H1 (cell line): ENCODE results near the gene PLCZ1. TPM values are rescaled to one million over a fixed set of nuclear protein-coding genes. Genes with fewer than 3 reads are reported as not detected.

Experiments used
- polyA plus RNA-seq, 7 experiments: library from polyadenylated mRNA; depleted of rRNA in 3 of 7; stranded (reverse) in 5 of 7; unstranded in 2 of 7; fragments of >200 nt in 5 of 7; fragments of 200-250 nt in 2 of 7; gene quantifications; 1 replicate in 5 of 7; 2 replicates in 1 of 7; 4 replicates in 1 of 7; pipeline versions ENCODE4 v1.2.1 to v1.2.3, GENCODE V29; 2011 to 2013; ENCODE audit warnings: missing spikeins in 2 of 7, mixed read lengths in 2 of 7
- total RNA-seq: library from RNA; stranded (reverse); fragmentation: NEBNext Ultra II Directional; extraction: Animal tissue kit (Norgen Biotek cat#: 25700); gene quantifications from 2 replicates; pipeline ENCODE4 v1.2.1, GENCODE V29; 2021
- TF ChIP-seq, protein P1 (sequence below): fragments of 300-600 bp; sonication (generic); IDR thresholded peaks from 2 replicates; pipeline ENCODE4 v1.7.1; 2012; ENCODE audit warnings: low read length, moderate library complexity, mild to moderate bottlenecking, inconsistent platforms; ENCODE audit not compliant: insufficient replicate concordance

The PLCZ1 gene
- total and polyA plus RNA-seq, 2 of the 8 experiments (the other 6 are each of a cell fraction or from before 2014, with no cell fraction given) = not detected

DNA sequence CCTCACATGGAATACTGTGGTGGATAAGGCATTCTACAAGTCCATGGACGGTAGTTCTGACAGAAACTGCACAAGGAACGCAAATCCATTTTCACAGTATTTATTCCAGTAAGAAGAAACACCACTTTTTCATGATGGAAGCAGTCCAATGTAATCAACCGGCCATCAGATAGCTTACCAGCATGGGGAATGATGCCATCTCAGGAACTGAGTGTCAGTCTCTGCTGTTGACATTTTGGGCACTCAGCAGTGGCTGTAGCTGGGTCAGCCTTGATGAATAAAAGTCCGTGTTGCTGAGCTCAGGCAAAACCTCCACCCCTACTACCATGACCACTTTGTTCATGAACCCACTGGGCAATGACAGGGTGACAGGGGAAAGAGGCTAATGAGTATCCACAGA, 103.4 kb downstream of the PLCZ1 start (continued):
- TF ChIP-seq, protein P1, sequence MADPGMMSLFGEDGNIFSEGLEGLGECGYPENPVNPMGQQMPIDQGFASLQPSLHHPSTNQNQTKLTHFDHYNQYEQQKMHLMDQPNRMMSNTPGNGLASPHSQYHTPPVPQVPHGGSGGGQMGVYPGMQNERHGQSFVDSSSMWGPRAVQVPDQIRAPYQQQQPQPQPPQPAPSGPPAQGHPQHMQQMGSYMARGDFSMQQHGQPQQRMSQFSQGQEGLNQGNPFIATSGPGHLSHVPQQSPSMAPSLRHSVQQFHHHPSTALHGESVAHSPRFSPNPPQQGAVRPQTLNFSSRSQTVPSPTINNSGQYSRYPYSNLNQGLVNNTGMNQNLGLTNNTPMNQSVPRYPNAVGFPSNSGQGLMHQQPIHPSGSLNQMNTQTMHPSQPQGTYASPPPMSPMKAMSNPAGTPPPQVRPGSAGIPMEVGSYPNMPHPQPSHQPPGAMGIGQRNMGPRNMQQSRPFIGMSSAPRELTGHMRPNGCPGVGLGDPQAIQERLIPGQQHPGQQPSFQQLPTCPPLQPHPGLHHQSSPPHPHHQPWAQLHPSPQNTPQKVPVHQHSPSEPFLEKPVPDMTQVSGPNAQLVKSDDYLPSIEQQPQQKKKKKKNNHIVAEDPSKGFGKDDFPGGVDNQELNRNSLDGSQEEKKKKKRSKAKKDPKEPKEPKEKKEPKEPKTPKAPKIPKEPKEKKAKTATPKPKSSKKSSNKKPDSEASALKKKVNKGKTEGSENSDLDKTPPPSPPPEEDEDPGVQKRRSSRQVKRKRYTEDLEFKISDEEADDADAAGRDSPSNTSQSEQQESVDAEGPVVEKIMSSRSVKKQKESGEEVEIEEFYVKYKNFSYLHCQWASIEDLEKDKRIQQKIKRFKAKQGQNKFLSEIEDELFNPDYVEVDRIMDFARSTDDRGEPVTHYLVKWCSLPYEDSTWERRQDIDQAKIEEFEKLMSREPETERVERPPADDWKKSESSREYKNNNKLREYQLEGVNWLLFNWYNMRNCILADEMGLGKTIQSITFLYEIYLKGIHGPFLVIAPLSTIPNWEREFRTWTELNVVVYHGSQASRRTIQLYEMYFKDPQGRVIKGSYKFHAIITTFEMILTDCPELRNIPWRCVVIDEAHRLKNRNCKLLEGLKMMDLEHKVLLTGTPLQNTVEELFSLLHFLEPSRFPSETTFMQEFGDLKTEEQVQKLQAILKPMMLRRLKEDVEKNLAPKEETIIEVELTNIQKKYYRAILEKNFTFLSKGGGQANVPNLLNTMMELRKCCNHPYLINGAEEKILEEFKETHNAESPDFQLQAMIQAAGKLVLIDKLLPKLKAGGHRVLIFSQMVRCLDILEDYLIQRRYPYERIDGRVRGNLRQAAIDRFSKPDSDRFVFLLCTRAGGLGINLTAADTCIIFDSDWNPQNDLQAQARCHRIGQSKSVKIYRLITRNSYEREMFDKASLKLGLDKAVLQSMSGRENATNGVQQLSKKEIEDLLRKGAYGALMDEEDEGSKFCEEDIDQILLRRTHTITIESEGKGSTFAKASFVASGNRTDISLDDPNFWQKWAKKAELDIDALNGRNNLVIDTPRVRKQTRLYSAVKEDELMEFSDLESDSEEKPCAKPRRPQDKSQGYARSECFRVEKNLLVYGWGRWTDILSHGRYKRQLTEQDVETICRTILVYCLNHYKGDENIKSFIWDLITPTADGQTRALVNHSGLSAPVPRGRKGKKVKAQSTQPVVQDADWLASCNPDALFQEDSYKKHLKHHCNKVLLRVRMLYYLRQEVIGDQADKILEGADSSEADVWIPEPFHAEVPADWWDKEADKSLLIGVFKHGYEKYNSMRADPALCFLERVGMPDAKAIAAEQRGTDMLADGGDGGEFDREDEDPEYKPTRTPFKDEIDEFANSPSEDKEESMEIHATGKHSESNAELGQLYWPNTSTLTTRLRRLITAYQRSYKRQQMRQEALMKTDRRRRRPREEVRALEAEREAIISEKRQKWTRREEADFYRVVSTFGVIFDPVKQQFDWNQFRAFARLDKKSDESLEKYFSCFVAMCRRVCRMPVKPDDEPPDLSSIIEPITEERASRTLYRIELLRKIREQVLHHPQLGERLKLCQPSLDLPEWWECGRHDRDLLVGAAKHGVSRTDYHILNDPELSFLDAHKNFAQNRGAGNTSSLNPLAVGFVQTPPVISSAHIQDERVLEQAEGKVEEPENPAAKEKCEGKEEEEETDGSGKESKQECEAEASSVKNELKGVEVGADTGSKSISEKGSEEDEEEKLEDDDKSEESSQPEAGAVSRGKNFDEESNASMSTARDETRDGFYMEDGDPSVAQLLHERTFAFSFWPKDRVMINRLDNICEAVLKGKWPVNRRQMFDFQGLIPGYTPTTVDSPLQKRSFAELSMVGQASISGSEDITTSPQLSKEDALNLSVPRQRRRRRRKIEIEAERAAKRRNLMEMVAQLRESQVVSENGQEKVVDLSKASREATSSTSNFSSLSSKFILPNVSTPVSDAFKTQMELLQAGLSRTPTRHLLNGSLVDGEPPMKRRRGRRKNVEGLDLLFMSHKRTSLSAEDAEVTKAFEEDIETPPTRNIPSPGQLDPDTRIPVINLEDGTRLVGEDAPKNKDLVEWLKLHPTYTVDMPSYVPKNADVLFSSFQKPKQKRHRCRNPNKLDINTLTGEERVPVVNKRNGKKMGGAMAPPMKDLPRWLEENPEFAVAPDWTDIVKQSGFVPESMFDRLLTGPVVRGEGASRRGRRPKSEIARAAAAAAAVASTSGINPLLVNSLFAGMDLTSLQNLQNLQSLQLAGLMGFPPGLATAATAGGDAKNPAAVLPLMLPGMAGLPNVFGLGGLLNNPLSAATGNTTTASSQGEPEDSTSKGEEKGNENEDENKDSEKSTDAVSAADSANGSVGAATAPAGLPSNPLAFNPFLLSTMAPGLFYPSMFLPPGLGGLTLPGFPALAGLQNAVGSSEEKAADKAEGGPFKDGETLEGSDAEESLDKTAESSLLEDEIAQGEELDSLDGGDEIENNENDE = no peak

Other genes with a start within 250 kb of the PLCZ1 start
- not detected in 2 replicates for gene CAPZA3, start 107 bp upstream of the PLCZ1 start, total RNA-seq
- not detected in 2 replicates for gene CAPZA3, start 107 bp upstream of the PLCZ1 start, polyA plus RNA-seq (2011; rRNA removed)